GM21723 (cell line): ENCODE results near the gene ATP1A2.
"Not testable (repeated sequence)": the region's sequence is repeated elsewhere in the genome, so short reads cannot be mapped to it uniquely, and the experiment has no call there.

Source experiments
- ATAC-seq: cut with Tn5 transposase; IDR thresholded peaks from one replicate; pipeline ENCODE4 v1.9.1; 2021; ENCODE audit warnings: mild to moderate bottlenecking, moderate library complexity; ENCODE audit not compliant: unreplicated experiment

ATP1A2 gene

GRCh38 chr1:160122978-160123495 lies 7.5 kb downstream of the ATP1A2 start:
- ATAC-seq = no peak

DNA sequence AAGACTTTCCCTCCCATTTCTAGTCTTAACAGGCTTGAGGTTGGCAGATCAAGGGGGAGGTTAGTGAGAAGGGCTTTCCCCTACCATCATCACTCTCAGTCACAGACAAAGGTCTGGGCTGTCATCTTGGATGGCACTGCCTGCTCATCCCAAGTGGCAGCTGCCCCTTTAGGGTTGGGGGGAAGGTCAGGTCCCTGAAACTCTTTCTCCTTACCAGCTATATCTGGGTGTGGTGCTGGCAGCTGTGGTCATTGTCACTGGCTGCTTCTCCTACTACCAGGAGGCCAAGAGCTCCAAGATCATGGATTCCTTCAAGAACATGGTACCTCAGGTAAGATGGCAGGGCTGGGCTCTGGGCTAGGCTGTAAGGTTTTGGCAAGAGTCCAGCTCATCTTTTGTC lies 8.2 kb downstream of the ATP1A2 start:
- ATAC-seq = no peak

DNA sequence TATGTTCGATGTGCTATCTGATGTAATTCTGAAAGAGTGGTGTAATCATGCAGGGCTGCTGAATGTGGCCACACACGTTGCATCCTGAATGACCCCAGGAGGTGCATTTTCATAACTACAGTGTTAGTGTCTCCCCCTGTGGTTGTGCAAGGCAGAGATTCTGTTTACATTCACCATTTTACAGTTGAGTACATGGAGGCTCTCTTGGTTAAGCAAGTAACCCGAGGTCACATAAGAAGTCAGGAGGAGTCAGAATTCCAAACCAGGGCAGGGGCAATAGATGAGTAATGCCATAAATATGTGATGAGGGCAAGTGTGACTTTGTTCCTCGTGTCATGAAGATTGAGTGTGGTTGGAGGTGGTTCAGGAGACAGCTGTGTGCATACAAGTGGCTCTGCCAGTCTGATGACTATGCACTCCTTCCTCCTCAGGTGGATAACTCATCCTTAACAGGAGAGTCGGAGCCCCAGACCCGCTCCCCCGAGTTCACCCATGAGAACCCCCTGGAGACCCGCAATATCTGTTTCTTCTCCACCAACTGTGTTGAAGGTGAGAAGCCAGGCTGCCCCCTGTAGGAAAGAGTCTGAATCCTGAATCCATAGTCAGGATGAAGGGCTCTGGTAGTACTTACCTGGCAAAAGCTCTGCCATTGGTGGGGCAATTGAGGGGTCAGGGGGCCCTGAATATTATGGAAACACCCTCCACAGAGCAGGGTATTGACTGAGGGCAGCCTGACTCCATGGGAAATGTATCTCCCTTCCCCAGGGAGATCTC lies 9.3 kb downstream of the ATP1A2 start:
- no peak for ATAC-seq

- no peak for ATAC-seq
Measured at GRCh38 chr1:160125746-160126145, 10.2 kb downstream of the ATP1A2 start.

DNA sequence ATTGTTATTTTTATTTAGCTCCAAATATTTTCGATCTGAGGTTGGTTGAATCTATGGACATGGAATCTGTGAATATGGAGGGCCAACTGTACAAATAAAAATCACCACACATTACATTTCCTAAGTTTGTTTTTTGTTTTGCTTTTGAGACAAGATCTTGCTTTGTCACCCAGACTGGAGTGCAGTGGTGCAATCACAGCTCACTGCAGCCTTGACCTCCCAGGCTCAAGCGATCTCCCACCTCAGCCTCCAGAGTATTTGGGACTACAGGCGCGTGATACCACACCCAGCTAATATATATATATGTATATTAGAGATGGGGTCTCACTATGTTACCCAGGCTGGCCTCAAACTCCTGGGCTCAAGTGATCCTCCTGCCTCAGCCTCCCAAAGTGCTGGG lies 10.8 kb downstream of the ATP1A2 start:
- ATAC-seq = not testable (repeated sequence)

GRCh38 chr1:160127381-160127780 lies 11.8 kb downstream of the ATP1A2 start:
- ATAC-seq = no peak

DNA sequence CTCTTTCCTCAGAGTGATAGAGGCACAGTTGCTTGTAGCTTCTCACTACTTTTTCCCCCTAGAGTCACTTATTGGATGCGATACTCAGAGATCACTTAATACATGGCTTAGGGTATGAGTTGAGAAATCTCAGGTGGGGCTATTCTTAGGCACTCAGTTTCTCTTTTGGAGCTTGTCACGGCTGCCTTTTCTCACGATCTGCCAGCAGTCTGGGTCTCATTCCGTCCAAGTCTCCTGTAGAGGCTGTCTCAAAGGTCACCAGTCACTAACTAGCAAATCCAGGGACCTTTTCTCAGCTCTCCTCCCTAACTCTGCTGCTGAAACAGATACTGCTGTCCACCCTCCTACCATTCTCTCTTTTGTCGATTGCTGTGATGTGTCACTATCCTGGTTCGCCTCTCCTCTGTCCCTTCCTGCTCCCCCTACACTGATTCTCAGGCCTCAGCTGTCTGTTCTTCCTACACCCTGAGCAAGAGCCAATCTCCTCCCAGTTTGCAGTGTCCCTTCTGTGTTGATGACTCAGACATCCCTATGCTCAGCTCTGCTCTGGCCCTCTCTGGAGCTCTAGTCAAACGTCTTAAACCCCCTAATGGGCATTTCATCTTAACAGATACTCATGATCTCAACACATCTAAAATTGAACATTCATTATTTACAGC lies 12.4 kb downstream of the ATP1A2 start:
- no peak for ATAC-seq

GRCh38 chr1:160128636-160129035 lies 13.1 kb downstream of the ATP1A2 start:
- ATAC-seq = no peak

DNA sequence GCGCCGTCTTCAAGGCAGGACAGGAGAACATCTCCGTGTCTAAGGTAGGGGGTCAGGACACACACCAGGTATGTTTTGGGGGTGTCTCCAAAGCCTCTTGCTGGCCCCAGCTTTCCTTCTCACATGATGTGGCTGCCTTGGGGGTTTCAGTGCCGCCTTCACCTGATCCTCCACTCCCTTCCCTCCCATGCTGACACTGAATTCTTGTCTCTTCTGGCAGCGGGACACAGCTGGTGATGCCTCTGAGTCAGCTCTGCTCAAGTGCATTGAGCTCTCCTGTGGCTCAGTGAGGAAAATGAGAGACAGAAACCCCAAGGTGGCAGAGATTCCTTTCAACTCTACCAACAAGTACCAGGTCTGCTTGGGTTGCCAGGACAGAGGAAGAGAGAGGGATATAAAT lies 13.5 kb downstream of the ATP1A2 start:
- ATAC-seq = no peak

DNA sequence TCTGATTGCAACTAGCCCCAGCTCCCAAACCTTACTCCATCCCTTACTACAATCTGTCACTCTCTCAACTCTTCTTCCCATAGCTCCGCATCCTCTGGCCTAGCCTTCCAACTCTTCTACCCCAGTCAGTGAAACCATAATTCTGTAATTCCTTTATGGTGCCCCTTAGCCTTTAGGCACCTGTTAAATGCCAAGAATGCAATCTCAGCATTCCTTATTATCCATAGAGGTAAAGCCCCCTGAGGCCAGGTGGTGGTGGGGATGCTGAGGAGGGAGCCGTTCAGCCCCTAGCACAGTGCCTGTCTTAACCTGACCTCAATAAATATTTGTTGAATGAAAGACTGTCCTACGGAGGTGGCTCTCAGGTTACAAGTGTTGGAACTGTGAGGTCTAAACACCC lies 14.0 kb downstream of the ATP1A2 start:
- no peak for ATAC-seq

DNA sequence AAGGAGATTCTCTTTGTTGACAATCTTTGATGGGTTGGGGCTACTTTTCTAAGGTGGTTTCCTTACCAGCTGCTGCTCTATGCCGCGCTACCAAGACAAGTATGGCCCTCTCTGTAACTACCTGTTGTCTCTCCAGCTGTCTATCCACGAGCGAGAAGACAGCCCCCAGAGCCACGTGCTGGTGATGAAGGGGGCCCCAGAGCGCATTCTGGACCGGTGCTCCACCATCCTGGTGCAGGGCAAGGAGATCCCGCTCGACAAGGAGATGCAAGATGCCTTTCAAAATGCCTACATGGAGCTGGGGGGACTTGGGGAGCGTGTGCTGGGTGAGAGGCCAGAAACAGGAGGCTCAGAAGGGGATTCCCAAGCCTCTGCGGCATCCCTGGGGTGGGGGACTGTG lies 14.4 kb downstream of the ATP1A2 start:
- no peak for ATAC-seq

DNA sequence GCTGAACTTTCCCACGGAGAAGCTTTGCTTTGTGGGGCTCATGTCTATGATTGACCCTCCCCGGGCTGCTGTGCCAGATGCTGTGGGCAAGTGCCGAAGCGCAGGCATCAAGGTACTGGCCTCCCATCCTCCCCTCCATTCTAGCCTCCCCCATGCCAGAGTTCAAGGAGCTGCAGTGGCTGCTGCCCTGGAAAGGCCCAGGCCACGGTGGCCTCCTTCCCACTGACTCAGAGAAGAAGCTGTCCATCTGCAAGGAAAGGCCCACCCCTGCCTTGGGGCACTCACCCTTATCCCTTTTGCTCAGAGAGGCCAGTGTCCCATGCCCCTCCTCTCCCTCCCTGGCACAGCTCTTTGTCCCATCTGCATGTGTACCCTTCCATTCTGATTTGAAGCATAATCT lies 14.9 kb downstream of the ATP1A2 start:
- no peak for ATAC-seq

- ATAC-seq = no peak
Measured at GRCh38 chr1:160130939-160131338, 15.4 kb downstream of the ATP1A2 start.

GRCh38 chr1:160131803-160132565 lies 16.4 kb downstream of the ATP1A2 start:
- ATAC-seq = no peak

- no peak for ATAC-seq
Measured at GRCh38 chr1:160133990-160134770, 18.6 kb downstream of the ATP1A2 start.

- no peak for ATAC-seq
Measured at GRCh38 chr1:160134791-160135572, 19.4 kb downstream of the ATP1A2 start.

DNA sequence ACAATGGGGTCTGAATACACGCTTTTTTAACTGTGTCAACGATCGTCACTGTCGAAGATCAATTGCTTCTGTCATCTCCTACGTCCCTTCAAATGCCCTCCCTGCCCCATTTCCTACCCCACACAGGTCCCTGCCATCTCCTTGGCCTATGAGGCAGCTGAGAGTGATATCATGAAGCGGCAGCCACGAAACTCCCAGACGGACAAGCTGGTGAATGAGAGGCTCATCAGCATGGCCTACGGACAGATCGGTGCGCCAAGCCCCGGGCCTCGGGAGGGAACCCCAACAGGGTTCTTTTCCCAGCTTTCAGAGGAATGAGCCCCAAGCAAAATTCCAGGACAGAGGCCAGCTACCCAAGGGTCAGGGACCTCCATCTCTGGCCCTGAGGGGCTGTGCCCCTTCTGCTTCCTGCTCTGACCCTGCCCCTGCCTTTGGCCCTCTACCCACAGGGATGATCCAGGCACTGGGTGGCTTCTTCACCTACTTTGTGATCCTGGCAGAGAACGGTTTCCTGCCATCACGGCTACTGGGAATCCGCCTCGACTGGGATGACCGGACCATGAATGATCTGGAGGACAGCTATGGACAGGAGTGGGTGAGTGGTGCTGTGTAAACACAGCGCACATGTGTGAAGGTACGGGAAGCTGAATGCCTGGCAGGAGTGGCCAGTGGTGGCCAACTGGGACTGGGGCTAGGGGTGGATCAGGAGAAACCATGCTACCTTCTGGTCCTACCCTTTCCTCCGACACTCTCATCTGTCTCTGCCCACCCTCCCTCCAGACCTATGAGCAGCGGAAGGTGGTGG lies 20.8 kb downstream of the ATP1A2 start:
- no peak for ATAC-seq

GRCh38 chr1:160136926-160137200 lies 21.3 kb downstream of the ATP1A2 start:
- ATAC-seq = no peak

DNA sequence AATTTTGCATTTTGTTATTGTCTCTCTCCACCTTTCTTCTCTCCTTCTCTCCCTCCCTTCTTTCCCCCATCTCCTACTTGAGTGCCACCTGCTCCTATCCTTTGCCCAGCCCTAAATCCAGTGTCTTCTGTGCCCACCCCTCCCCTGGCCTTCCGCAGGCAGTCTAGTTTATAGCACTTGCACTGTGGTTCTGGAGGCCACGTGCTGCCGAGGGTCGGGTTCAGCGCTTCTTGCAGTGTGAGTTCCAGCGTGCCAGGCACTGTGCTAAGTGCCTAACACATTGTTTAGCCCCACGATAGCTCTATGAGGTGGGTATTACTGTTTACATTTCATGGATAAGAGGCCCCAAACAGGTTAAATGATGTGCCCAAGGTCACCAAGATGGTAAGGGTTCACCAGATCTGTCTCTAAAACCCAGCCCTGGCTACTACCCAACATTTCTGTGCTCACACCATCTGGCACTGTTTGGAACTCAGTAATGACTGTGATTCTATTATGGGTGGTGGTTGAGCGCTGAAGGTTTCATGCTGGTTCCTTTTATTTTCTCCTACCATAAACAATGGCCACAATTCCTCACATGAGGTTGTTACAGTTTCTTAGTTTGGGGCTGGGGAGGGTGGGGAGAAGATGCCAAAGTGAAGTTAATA lies 21.8 kb downstream of the ATP1A2 start:
- ATAC-seq = no peak
